OCI-LY7 (cell line): ENCODE results near the gene IFNA21.

Source experiments
- EZH2phosphoT487 ChIP-seq: fragments of 200-600 bp; sonication (generic); IDR thresholded peaks from 2 replicates; pipeline ENCODE4 v1.6.1; 2018; ENCODE audit warnings: low read depth, borderline replicate concordance, mild to moderate bottlenecking, mixed run types, antibody characterized with exemption, low read length, moderate library complexity, mixed read lengths
- TF ChIP-seq, protein P1 (sequence below): fragments of 200-600 bp; sonication (generic); conservative IDR thresholded peaks from 2 replicates; pipeline ENCODE4 v1.5.1; 2014; ENCODE audit warnings: mild to moderate bottlenecking, antibody characterized with exemption, low read length, moderate library complexity, mixed read lengths

DNA sequence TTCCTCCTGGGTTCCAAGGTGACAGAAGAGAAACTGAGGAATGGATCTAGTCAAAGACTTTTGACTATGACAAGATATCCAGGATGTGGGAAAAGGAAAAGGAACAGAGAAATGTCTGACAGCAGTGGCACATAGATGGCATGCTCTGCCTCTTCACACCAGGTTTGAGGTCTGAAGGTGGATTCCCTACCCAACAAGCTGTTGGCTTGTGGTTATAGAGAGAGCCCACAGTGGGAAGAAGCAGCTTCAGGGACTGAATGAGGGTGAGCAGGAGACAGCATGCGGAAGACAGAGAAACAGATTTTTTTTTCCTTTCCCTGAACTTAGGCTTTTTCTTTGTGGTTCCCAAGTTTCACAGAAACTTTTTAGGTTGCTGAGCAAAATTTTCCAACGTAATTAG is 45.4 kb downstream of the IFNA21 start:
- TF ChIP-seq, protein P1, sequence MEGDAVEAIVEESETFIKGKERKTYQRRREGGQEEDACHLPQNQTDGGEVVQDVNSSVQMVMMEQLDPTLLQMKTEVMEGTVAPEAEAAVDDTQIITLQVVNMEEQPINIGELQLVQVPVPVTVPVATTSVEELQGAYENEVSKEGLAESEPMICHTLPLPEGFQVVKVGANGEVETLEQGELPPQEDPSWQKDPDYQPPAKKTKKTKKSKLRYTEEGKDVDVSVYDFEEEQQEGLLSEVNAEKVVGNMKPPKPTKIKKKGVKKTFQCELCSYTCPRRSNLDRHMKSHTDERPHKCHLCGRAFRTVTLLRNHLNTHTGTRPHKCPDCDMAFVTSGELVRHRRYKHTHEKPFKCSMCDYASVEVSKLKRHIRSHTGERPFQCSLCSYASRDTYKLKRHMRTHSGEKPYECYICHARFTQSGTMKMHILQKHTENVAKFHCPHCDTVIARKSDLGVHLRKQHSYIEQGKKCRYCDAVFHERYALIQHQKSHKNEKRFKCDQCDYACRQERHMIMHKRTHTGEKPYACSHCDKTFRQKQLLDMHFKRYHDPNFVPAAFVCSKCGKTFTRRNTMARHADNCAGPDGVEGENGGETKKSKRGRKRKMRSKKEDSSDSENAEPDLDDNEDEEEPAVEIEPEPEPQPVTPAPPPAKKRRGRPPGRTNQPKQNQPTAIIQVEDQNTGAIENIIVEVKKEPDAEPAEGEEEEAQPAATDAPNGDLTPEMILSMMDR = no peak
- no peak for TF ChIP-seq EZH2phosphoT487
